Measurements from ENCODE around the gene AIF1. TPM values are rescaled to one million over a fixed set of nuclear protein-coding genes. Genes with fewer than 3 reads are reported as not detected.

The AIF1 gene
- total and polyA plus RNA-seq, 2 experiments from 2014 or later = 13.3 to 33.7 TPM

GRCh38 chr6:31569861-31570536 lies 45.0 kb upstream of the AIF1 start (continued):
- TF ChIP-seq, protein P1, sequence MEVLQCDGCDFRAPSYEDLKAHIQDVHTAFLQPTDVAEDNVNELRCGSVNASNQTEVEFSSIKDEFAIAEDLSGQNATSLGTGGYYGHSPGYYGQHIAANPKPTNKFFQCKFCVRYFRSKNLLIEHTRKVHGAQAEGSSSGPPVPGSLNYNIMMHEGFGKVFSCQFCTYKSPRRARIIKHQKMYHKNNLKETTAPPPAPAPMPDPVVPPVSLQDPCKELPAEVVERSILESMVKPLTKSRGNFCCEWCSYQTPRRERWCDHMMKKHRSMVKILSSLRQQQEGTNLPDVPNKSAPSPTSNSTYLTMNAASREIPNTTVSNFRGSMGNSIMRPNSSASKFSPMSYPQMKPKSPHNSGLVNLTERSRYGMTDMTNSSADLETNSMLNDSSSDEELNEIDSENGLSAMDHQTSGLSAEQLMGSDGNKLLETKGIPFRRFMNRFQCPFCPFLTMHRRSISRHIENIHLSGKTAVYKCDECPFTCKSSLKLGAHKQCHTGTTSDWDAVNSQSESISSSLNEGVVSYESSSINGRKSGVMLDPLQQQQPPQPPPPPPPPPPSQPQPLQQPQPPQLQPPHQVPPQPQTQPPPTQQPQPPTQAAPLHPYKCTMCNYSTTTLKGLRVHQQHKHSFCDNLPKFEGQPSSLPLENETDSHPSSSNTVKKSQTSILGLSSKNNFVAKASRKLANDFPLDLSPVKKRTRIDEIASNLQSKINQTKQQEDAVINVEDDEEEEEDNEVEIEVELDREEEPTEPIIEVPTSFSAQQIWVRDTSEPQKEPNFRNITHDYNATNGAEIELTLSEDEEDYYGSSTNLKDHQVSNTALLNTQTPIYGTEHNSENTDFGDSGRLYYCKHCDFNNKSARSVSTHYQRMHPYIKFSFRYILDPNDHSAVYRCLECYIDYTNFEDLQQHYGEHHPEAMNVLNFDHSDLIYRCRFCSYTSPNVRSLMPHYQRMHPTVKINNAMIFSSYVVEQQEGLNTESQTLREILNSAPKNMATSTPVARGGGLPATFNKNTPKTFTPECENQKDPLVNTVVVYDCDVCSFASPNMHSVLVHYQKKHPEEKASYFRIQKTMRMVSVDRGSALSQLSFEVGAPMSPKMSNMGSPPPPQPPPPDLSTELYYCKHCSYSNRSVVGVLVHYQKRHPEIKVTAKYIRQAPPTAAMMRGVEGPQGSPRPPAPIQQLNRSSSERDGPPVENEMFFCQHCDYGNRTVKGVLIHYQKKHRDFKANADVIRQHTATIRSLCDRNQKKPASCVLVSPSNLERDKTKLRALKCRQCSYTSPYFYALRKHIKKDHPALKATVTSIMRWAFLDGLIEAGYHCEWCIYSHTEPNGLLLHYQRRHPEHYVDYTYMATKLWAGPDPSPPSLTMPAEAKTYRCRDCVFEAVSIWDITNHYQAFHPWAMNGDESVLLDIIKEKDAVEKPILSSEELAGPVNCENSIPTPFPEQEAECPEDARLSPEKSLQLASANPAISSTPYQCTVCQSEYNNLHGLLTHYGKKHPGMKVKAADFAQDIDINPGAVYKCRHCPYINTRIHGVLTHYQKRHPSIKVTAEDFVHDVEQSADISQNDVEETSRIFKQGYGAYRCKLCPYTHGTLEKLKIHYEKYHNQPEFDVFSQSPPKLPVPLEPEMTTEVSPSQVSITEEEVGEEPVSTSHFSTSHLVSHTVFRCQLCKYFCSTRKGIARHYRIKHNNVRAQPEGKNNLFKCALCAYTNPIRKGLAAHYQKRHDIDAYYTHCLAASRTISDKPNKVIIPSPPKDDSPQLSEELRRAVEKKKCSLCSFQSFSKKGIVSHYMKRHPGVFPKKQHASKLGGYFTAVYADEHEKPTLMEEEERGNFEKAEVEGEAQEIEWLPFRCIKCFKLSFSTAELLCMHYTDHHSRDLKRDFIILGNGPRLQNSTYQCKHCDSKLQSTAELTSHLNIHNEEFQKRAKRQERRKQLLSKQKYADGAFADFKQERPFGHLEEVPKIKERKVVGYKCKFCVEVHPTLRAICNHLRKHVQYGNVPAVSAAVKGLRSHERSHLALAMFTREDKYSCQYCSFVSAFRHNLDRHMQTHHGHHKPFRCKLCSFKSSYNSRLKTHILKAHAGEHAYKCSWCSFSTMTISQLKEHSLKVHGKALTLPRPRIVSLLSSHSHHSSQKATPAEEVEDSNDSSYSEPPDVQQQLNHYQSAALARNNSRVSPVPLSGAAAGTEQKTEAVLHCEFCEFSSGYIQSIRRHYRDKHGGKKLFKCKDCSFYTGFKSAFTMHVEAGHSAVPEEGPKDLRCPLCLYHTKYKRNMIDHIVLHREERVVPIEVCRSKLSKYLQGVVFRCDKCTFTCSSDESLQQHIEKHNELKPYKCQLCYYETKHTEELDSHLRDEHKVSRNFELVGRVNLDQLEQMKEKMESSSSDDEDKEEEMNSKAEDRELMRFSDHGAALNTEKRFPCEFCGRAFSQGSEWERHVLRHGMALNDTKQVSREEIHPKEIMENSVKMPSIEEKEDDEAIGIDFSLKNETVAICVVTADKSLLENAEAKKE (CRISPR knock-in tag; IDR thresholded peaks at IDR 0.05) = no peak
- TF ChIP-seq ZNF114 (CRISPR knock-in tag; IDR thresholded peaks at IDR 0.05) (no peak), EZH2 (IDR thresholded peaks at IDR 0.05; ENCODE audit: low read depth, unreplicated experiment) (no peak), CREB1 (CRISPR knock-in tag; IDR thresholded peaks at IDR 0.05; ENCODE audit: low read depth) (no peak), EZH2phosphoT487 (IDR thresholded peaks at IDR 0.05; ENCODE audit: unreplicated experiment) (no peak), STAT1 (IDR thresholded peaks at IDR 0.05; ENCODE audit: unreplicated experiment) (no peak), ZNF331 (CRISPR knock-in tag; IDR thresholded peaks at IDR 0.05; ENCODE audit: low read depth) (no peak), JUNB (IDR thresholded peaks at IDR 0.05; ENCODE audit: unreplicated experiment) (no peak)
- TF ChIP-seq, protein P2, sequence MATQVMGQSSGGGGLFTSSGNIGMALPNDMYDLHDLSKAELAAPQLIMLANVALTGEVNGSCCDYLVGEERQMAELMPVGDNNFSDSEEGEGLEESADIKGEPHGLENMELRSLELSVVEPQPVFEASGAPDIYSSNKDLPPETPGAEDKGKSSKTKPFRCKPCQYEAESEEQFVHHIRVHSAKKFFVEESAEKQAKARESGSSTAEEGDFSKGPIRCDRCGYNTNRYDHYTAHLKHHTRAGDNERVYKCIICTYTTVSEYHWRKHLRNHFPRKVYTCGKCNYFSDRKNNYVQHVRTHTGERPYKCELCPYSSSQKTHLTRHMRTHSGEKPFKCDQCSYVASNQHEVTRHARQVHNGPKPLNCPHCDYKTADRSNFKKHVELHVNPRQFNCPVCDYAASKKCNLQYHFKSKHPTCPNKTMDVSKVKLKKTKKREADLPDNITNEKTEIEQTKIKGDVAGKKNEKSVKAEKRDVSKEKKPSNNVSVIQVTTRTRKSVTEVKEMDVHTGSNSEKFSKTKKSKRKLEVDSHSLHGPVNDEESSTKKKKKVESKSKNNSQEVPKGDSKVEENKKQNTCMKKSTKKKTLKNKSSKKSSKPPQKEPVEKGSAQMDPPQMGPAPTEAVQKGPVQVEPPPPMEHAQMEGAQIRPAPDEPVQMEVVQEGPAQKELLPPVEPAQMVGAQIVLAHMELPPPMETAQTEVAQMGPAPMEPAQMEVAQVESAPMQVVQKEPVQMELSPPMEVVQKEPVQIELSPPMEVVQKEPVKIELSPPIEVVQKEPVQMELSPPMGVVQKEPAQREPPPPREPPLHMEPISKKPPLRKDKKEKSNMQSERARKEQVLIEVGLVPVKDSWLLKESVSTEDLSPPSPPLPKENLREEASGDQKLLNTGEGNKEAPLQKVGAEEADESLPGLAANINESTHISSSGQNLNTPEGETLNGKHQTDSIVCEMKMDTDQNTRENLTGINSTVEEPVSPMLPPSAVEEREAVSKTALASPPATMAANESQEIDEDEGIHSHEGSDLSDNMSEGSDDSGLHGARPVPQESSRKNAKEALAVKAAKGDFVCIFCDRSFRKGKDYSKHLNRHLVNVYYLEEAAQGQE (IDR thresholded peaks at IDR 0.05; ENCODE audit: unreplicated experiment) = no peak
